ENCODE results near the gene TRAF6. TPM values are rescaled to one million over a fixed set of nuclear protein-coding genes. Genes with fewer than 3 reads are reported as not detected.
A peak's percentile ranks its signal among the peaks of the same experiment; 100 is the strongest.

The TRAF6 gene
- total RNA-seq, 2 donors from 2014 or later = 10.0 to 11.4 TPM

- H3K9ac ChIP-seq (ENCODE audit: extremely low read depth, low read length, poor library complexity, severe bottlenecking) = peak overlapping the region; percentile 75
- Mint-ChIP-seq H3K27ac (peak overlapping the region; percentile 96), H3K27me3 (ENCODE audit: insufficient read depth) (peaks cover 20% of the 10 kb centered on the region), H3K4me1 (peaks cover 19% of the 10 kb centered on the region), H3K9me3 (no peaks in the 10 kb centered on the region), H3K36me3 (ENCODE audit: low read depth) (peaks cover 5% of the 10 kb centered on the region), H3K4me3 (peak overlapping the region; percentile 94)
- peaks cover 4% of the 10 kb centered on the region for H3K36me3 ChIP-seq (ENCODE audit: control insufficient read depth, insufficient read depth, low read length)
- TF ChIP-seq CTCF (conservative IDR thresholded peaks at IDR 0.05) = no peak
- DNase-seq = no peak
- peaks cover 18% of the 10 kb centered on the region for H3K27me3 ChIP-seq (ENCODE audit: control insufficient read depth, insufficient read depth, low read length, poor library complexity, severe bottlenecking)
- H3K4me3 ChIP-seq (ENCODE audit: low read length) = peak overlapping the region; percentile 94
- no peaks in the 10 kb centered on the region for H3K4me1 ChIP-seq (ENCODE audit: control insufficient read depth, insufficient read depth, low read length)
- H3K27ac ChIP-seq (ENCODE audit: low read depth, low read length) = peak overlapping the region; percentile 8
- WGBS, 2 experiments (ENCODE audit: insufficient coverage in 1 of 2, insufficient read length in 1 of 2) = 1% methylated on average over 11 to 15 of the region's 15 CpGs
- H3K9me3 ChIP-seq (ENCODE audit: control insufficient read depth, low read length) = peaks cover 6% of the 10 kb centered on the region
Observed at GRCh38 chr11:36509201-36509639, 852 bp downstream of the TRAF6 start.

- peaks cover 5% of the 10 kb centered on the region for H3K36me3 ChIP-seq (ENCODE audit: control insufficient read depth, insufficient read depth, low read length)
- peak overlapping the region; percentile 94 for H3K4me3 Mint-ChIP-seq
- DNase-seq = no peak
- peaks cover 2% of the 10 kb centered on the region for H3K9me3 ChIP-seq (ENCODE audit: control insufficient read depth, low read length)
- H3K4me3 ChIP-seq (ENCODE audit: low read length) = peak overlapping the region; percentile 94
- WGBS, 2 experiments (ENCODE audit: insufficient coverage in 1 of 2, insufficient read length in 1 of 2) = 36 to 55% methylated on average over 2 to 3 of the region's 3 CpGs
- peaks cover 19% of the 10 kb centered on the region for H3K4me1 Mint-ChIP-seq
- no peak overlapping the region for H3K27ac Mint-ChIP-seq
- peaks cover 18% of the 10 kb centered on the region for H3K27me3 ChIP-seq (ENCODE audit: control insufficient read depth, insufficient read depth, low read length, poor library complexity, severe bottlenecking)
- H3K4me1 ChIP-seq (ENCODE audit: control insufficient read depth, insufficient read depth, low read length) = no peaks in the 10 kb centered on the region
- no peak overlapping the region for H3K27ac ChIP-seq (ENCODE audit: low read depth, low read length)
- peaks cover 9% of the 10 kb centered on the region for H3K36me3 Mint-ChIP-seq (ENCODE audit: low read depth)
- peaks cover 15% of the 10 kb centered on the region for H3K27me3 Mint-ChIP-seq (ENCODE audit: insufficient read depth)
- peak overlapping the region; percentile 75 for H3K9ac ChIP-seq (ENCODE audit: extremely low read depth, low read length, poor library complexity, severe bottlenecking)
- no peak for TF ChIP-seq CTCF (conservative IDR thresholded peaks at IDR 0.05)
- no peaks in the 10 kb centered on the region for H3K9me3 Mint-ChIP-seq
Observed at GRCh38 chr11:36508743-36509142, 1.3 kb downstream of the TRAF6 start.

- no peak for TF ChIP-seq CTCF (conservative IDR thresholded peaks at IDR 0.05)
- Mint-ChIP-seq H3K27ac (no peak overlapping the region), H3K36me3 (ENCODE audit: low read depth) (peaks cover 9% of the 10 kb centered on the region), H3K9me3 (no peaks in the 10 kb centered on the region), H3K27me3 (ENCODE audit: insufficient read depth) (peaks cover 11% of the 10 kb centered on the region), H3K4me1 (peaks cover 19% of the 10 kb centered on the region), H3K4me3 (no peak overlapping the region)
- WGBS, 2 experiments (ENCODE audit: insufficient coverage in 1 of 2, insufficient read length in 1 of 2) = 97% methylated on average over 6 to 7 of the region's 7 CpGs
- Histone ChIP-seq H3K36me3 (ENCODE audit: control insufficient read depth, insufficient read depth, low read length) (peaks cover 10% of the 10 kb centered on the region), H3K4me1 (ENCODE audit: control insufficient read depth, insufficient read depth, low read length) (no peaks in the 10 kb centered on the region), H3K9ac (ENCODE audit: extremely low read depth, low read length, poor library complexity, severe bottlenecking) (no peak overlapping the region), H3K27ac (ENCODE audit: low read depth, low read length) (no peak overlapping the region), H3K27me3 (ENCODE audit: control insufficient read depth, insufficient read depth, low read length, poor library complexity, severe bottlenecking) (peaks cover 18% of the 10 kb centered on the region), H3K9me3 (ENCODE audit: control insufficient read depth, low read length) (no peaks in the 10 kb centered on the region), H3K4me3 (ENCODE audit: low read length) (peak overlapping the region; percentile 94)
- no peak for DNase-seq
Observed at GRCh38 chr11:36507824-36508489, 2.1 kb downstream of the TRAF6 start.
